WTC11 (cell line): ENCODE results near the gene SH3TC1. TPM values are rescaled to one million over a fixed set of nuclear protein-coding genes. Genes with fewer than 3 reads are reported as not detected.

Experiments
- ATAC-seq: fragments of 200-7000 bp; cut with Tn5 transposase; 2 replicates; pipeline ENCODE4 v1.10.0; 2021; ENCODE audit warnings: mild to moderate bottlenecking, moderate library complexity
- CTCF ChIA-PET: fragments of 300-600 bp; sonication (Branson Sonifier 250); formaldehyde crosslinking; loops from one replicate; lab custom pipeline; 2021; ENCODE audit warnings: antibody characterized with exemption; lab: Charles Lee
- POLR2A ChIA-PET: fragments of 350-600 bp; sonication (Branson Sonifier 250); formaldehyde crosslinking; loops from one replicate; lab custom pipeline; 2021; ENCODE audit warnings: antibody characterized with exemption; lab: Charles Lee
- DNase-seq: peaks from one replicate; pipeline ENCODE4 v3.0.0; 2021; ENCODE audit warnings: low spot score
- H3K27ac Mint-ChIP-seq: 2 replicates; pipeline ENCODE4 v1.8.0; 2021; ENCODE audit warnings: mixed read lengths
- H3K27me3 Mint-ChIP-seq: 2 replicates; pipeline ENCODE4 v1.8.0; 2021; ENCODE audit warnings: low read depth, mild to moderate bottlenecking, moderate library complexity, mixed read lengths
- H3K36me3 Mint-ChIP-seq: 2 replicates; pipeline ENCODE4 v1.8.0; 2021; ENCODE audit warnings: mixed read lengths
- H3K4me1 Mint-ChIP-seq: 2 replicates; pipeline ENCODE4 v1.8.0; 2022; ENCODE audit warnings: mixed read lengths
- H3K4me3 Mint-ChIP-seq: 2 replicates; pipeline ENCODE4 v1.8.0; 2021; ENCODE audit warnings: mild to moderate bottlenecking, moderate library complexity, mixed read lengths
- H3K9me3 Mint-ChIP-seq: 2 replicates; pipeline ENCODE4 v1.8.0; 2021; ENCODE audit warnings: mixed read lengths
- ARID4B ChIP-seq: sonication (generic); formaldehyde crosslinking; IDR thresholded peaks from 2 replicates; pipeline ENCODE4 v1.8.0; 2023; ENCODE audit warnings: missing genetic modification reagents, mild to moderate bottlenecking, borderline replicate concordance
- ATF3 ChIP-seq: sonication (generic); formaldehyde crosslinking; conservative IDR thresholded peaks from 2 replicates; pipeline ENCODE4 v1.8.1; 2022; ENCODE audit warnings: mild to moderate bottlenecking, missing genetic modification reagents
- ETV6 ChIP-seq: sonication (generic); formaldehyde crosslinking; IDR thresholded peaks from 2 replicates; pipeline ENCODE4 v1.8.1; 2022; ENCODE audit warnings: mild to moderate bottlenecking, missing genetic modification reagents
- GABPB1 ChIP-seq: sonication (generic); formaldehyde crosslinking; IDR thresholded peaks from 2 replicates; pipeline ENCODE4 v1.8.1; 2023; ENCODE audit warnings: mild to moderate bottlenecking, missing genetic modification reagents
- NR3C1 ChIP-seq: sonication (generic); formaldehyde crosslinking; conservative IDR thresholded peaks from 2 replicates; pipeline ENCODE4 v1.8.1; 2023; ENCODE audit warnings: low read depth, mild to moderate bottlenecking, missing genetic modification reagents
- SMAD4 ChIP-seq: sonication (generic); formaldehyde crosslinking; IDR thresholded peaks from 2 replicates; pipeline ENCODE4 v1.8.0; 2022; ENCODE audit warnings: mild to moderate bottlenecking, missing genetic modification reagents
- SOX15 ChIP-seq: fragments of 250-450 bp; sonication (Bioruptor Pico); IDR thresholded peaks from 2 replicates; pipeline ENCODE4 v1.9.0; 2021; ENCODE audit warnings: mild to moderate bottlenecking
- SP1 ChIP-seq: sonication (generic); formaldehyde crosslinking; conservative IDR thresholded peaks from 2 replicates; pipeline ENCODE4 v1.8.1; 2022; ENCODE audit warnings: missing genetic modification reagents
- TEAD4 ChIP-seq: sonication (generic); formaldehyde crosslinking; IDR thresholded peaks from 2 replicates; pipeline ENCODE4 v1.8.0; 2022; ENCODE audit warnings: mild to moderate bottlenecking, missing genetic modification reagents
- ZNF317 ChIP-seq: sonication (generic); formaldehyde crosslinking; IDR thresholded peaks from 2 replicates; pipeline ENCODE4 v1.8.1; 2023; ENCODE audit warnings: low read depth, mild to moderate bottlenecking, moderate library complexity, missing genetic modification reagents, borderline replicate concordance
- total RNA-seq: library from RNA; stranded (reverse); gene quantifications from 3 replicates; pipeline ENCODE4 v1.2.3, GENCODE V29; 2021
- TF ChIP-seq, protein P1 (sequence below): sonication (generic); formaldehyde crosslinking; IDR thresholded peaks from 2 replicates; pipeline ENCODE4 v1.8.1; 2022; ENCODE audit warnings: mild to moderate bottlenecking, moderate library complexity, missing genetic modification reagents
- TF ChIP-seq, protein P2 (sequence below): sonication (generic); formaldehyde crosslinking; IDR thresholded peaks from 2 replicates; pipeline ENCODE4 v1.8.1; 2023; ENCODE audit warnings: mild to moderate bottlenecking, missing genetic modification reagents
- TF ChIP-seq, protein P3 (sequence below): sonication (generic); formaldehyde crosslinking; IDR thresholded peaks from 2 replicates; pipeline ENCODE4 v1.8.1; 2023; ENCODE audit warnings: mild to moderate bottlenecking, missing genetic modification reagents, borderline replicate concordance
- TF ChIP-seq, protein P4 (sequence below): fragments of 250-450 bp; sonication (Bioruptor Pico); IDR thresholded peaks from 2 replicates; pipeline ENCODE4 v2.1.2; 2022; ENCODE audit warnings: mild to moderate bottlenecking, moderate library complexity

Gene SH3TC1
- total RNA-seq, 1 experiment from 2014 or later, result 0.42 TPM

GRCh38 chr4:8158710-8159536 is 40.2 kb upstream of the SH3TC1 start, which contains the start of gene ABLIM2 (continued):
- TF ChIP-seq, protein P1, sequence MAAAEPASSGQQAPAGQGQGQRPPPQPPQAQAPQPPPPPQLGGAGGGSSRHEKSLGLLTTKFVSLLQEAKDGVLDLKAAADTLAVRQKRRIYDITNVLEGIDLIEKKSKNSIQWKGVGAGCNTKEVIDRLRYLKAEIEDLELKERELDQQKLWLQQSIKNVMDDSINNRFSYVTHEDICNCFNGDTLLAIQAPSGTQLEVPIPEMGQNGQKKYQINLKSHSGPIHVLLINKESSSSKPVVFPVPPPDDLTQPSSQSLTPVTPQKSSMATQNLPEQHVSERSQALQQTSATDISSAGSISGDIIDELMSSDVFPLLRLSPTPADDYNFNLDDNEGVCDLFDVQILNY (CRISPR knock-in tag), result no peak
- TF ChIP-seq NR3C1 (no peak), TEAD4 (CRISPR knock-in tag) (no peak), GABPB1 (CRISPR knock-in tag) (no peak), ATF3 (CRISPR knock-in tag) (no peak), SP1 (peak; percentile 98), ETV6 (CRISPR knock-in tag) (no peak), SOX15 (CRISPR knock-in tag) (no peak)
- TF ChIP-seq, protein P2, sequence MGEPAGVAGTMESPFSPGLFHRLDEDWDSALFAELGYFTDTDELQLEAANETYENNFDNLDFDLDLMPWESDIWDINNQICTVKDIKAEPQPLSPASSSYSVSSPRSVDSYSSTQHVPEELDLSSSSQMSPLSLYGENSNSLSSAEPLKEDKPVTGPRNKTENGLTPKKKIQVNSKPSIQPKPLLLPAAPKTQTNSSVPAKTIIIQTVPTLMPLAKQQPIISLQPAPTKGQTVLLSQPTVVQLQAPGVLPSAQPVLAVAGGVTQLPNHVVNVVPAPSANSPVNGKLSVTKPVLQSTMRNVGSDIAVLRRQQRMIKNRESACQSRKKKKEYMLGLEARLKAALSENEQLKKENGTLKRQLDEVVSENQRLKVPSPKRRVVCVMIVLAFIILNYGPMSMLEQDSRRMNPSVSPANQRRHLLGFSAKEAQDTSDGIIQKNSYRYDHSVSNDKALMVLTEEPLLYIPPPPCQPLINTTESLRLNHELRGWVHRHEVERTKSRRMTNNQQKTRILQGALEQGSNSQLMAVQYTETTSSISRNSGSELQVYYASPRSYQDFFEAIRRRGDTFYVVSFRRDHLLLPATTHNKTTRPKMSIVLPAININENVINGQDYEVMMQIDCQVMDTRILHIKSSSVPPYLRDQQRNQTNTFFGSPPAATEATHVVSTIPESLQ, result no peak
- TF ChIP-seq, protein P3, sequence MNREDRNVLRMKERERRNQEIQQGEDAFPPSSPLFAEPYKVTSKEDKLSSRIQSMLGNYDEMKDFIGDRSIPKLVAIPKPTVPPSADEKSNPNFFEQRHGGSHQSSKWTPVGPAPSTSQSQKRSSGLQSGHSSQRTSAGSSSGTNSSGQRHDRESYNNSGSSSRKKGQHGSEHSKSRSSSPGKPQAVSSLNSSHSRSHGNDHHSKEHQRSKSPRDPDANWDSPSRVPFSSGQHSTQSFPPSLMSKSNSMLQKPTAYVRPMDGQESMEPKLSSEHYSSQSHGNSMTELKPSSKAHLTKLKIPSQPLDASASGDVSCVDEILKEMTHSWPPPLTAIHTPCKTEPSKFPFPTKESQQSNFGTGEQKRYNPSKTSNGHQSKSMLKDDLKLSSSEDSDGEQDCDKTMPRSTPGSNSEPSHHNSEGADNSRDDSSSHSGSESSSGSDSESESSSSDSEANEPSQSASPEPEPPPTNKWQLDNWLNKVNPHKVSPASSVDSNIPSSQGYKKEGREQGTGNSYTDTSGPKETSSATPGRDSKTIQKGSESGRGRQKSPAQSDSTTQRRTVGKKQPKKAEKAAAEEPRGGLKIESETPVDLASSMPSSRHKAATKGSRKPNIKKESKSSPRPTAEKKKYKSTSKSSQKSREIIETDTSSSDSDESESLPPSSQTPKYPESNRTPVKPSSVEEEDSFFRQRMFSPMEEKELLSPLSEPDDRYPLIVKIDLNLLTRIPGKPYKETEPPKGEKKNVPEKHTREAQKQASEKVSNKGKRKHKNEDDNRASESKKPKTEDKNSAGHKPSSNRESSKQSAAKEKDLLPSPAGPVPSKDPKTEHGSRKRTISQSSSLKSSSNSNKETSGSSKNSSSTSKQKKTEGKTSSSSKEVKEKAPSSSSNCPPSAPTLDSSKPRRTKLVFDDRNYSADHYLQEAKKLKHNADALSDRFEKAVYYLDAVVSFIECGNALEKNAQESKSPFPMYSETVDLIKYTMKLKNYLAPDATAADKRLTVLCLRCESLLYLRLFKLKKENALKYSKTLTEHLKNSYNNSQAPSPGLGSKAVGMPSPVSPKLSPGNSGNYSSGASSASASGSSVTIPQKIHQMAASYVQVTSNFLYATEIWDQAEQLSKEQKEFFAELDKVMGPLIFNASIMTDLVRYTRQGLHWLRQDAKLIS (CRISPR knock-in tag), result no peak

- ATAC-seq (peak; percentile 2; the same call in 1 of the 2 replicates), DNase-seq (no peak)
- CTCF ChIA-PET, result interaction anchor here (1.0 to 2.4 kb wide), 5 partner anchors 8 to 398 kb away, joined by 3 to 15 read pairs (median 8); no protein-coding TSS in a partner anchor
- H3K4me3 Mint-ChIP-seq, result peak overlapping the region; percentile 99
- peaks cover 11% of the 10 kb centered on the region for H3K4me1 Mint-ChIP-seq
- no peak overlapping the region for H3K27ac Mint-ChIP-seq
- H3K9me3 Mint-ChIP-seq, result no peaks in the 10 kb centered on the region
- POLR2A ChIA-PET, result no interaction called here
- H3K36me3 Mint-ChIP-seq, result no peaks in the 10 kb centered on the region
- TF ChIP-seq ZNF317 (CRISPR knock-in tag), result no peak
- no peak for TF ChIP-seq SMAD4 (CRISPR knock-in tag)
- TF ChIP-seq, protein P4, sequence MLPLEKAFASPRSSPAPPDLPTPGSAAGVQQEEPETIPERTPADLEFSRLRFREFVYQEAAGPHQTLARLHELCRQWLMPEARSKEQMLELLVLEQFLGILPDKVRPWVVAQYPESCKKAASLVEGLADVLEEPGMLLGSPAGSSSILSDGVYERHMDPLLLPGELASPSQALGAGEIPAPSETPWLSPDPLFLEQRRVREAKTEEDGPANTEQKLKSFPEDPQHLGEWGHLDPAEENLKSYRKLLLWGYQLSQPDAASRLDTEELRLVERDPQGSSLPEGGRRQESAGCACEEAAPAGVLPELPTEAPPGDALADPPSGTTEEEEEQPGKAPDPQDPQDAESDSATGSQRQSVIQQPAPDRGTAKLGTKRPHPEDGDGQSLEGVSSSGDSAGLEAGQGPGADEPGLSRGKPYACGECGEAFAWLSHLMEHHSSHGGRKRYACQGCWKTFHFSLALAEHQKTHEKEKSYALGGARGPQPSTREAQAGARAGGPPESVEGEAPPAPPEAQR (CRISPR knock-in tag), result no peak
- 0 out of 2 replicates have a peak, but pooled peaks have one; percentile 15 for TF ChIP-seq ARID4B
- H3K27me3 Mint-ChIP-seq, result peaks cover 41% of the 10 kb centered on the region
Measured at GRCh38 chr4:8159537-8160232, 39.4 kb upstream of the SH3TC1 start.
